Esophagus muscularis mucosa (tissue), 3 donors: ENCODE results near the gene C19orf85.

Experiments
- POLR2A ChIP-seq: fragments of 450-650 bp; IDR thresholded peaks from one replicate; pipeline ENCODE4 v1.6.1; 2017; ENCODE audit warnings: antibody characterized with exemption, moderate library complexity, mild to moderate bottlenecking, low read depth
- TF ChIP-seq, protein P1 (sequence below), 3 experiments: fragments of 200-600 bp in 2 of 3; fragments of 450-650 bp in 1 of 3; sonication (generic) in 2 of 3; IDR thresholded peaks; one replicate each; pipeline ENCODE4 v1.5.1; 2017 to 2019; ENCODE audit warnings: antibody characterized with exemption in 3 of 3, mild to moderate bottlenecking in 2 of 3, moderate library complexity in 1 of 3

DNA sequence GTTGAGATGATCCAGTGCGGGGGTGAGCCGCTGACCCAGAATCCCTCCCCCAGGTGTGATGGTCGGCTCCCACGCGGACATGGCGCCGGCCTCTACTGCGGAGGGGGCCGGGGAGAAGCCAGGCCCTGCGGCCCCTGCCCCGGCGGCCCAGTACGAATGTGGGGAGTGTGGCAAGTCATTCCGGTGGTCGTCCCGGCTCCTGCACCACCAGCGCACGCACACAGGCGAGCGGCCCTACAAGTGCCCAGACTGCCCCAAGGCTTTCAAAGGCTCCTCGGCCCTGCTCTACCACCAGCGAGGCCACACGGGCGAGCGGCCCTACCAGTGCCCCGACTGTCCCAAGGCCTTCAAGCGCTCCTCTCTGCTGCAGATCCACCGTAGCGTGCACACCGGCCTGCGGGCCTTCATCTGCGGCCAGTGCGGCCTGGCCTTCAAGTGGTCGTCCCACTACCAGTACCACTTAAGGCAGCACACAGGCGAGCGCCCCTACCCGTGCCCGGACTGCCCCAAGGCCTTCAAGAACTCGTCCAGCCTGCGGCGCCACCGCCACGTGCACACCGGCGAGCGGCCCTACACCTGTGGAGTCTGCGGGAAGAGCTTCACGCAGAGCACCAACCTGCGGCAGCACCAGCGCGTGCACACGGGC lies 16.7 kb upstream of the C19orf85 start:
- TF ChIP-seq, protein P1, sequence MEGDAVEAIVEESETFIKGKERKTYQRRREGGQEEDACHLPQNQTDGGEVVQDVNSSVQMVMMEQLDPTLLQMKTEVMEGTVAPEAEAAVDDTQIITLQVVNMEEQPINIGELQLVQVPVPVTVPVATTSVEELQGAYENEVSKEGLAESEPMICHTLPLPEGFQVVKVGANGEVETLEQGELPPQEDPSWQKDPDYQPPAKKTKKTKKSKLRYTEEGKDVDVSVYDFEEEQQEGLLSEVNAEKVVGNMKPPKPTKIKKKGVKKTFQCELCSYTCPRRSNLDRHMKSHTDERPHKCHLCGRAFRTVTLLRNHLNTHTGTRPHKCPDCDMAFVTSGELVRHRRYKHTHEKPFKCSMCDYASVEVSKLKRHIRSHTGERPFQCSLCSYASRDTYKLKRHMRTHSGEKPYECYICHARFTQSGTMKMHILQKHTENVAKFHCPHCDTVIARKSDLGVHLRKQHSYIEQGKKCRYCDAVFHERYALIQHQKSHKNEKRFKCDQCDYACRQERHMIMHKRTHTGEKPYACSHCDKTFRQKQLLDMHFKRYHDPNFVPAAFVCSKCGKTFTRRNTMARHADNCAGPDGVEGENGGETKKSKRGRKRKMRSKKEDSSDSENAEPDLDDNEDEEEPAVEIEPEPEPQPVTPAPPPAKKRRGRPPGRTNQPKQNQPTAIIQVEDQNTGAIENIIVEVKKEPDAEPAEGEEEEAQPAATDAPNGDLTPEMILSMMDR (IDR thresholded peaks at IDR 0.05): no peak
- TF ChIP-seq POLR2A: no peak
